ENCODE data around the gene CD302.
"Not testable (repeated sequence)": the region's sequence is repeated elsewhere in the genome, so short reads cannot be mapped to it uniquely, and the experiment has no call there.

Gene CD302, protein sequence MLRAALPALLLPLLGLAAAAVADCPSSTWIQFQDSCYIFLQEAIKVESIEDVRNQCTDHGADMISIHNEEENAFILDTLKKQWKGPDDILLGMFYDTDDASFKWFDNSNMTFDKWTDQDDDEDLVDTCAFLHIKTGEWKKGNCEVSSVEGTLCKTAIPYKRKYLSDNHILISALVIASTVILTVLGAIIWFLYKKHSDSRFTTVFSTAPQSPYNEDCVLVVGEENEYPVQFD

DNA sequence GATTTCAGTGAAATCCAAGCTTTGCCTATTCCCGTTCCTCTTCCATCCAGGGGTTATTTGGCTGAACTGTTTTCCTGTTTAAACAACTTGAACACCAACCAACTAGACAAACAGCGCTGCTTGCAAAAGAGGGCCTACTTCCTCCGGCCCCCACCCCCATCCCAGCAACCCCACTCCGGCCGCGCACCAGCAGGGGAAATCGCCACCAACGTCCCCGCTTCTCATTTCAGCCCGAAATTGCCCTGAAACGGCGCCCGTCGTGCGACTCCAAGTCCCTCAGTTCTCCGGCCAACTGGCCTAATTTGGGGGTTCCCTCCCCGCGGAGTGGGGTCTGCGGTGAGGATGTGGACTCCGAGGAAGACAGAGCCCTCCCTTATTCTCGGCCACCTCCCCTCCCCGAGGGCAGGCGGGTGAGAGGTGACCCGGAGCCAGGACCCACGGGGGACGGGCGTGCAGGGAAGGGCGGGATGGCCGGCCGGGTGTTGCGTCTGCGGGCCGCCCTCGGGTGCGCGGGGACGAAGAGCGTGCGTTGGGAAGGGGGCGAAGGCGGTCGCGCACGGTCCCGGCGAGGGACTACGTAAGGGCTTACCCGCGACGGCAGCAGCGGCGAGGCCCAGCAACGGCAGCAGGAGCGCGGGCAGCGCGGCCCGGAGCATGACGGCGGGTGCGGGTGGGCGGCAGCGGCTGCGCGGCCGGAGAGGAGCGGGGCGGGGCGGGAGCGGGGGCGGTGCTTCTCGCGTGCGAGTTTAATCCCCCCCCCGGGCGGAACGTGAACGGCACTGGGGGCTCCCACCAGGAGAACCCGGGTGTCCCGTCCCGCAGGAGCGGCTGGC, at the start of gene CD302:
Gene CD302, minus strand, starts transcription at position 666 of the 833 bp plus-strand sequence. Its CDS starts 10 bp downstream, at position 656.
- DNase-seq = no peak

DNA sequence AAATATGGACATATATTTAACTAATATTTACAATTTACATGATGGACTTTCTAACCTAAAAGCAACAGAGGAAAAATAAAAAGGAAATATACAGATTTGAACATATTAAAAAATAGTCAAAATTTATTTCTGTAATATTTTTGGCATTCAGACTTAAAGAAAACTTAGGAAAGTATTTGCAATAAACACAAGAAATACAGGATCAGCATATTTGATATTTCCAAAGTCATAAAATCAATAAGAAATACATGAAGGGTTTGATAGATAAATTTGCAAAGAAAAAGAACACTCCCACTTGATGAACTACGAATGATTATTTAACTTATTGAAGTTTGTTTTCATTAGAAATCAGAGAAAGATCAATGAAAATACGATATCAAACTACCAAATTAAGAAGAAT, 48.6 kb upstream of the CD302 start:
- DNase-seq = no peak

DNA sequence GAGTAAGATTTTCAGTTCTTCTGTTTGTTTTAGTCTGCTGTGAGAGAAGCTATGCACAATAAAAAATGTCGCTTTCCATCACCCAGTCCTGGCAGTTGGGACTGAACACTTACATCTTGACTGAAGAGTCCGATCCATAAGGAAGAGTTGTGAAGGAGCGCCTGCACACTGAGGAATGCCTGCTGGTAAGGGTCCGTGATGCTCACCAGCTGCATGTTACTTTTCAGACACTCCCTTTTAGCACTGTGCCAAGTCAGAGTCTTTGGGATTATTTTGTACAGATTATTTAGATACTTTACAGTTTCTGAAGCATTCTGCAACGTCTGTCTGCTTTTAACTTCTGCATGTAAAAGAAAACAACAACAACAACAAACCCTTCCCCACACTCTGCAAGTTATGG, 42.6 kb upstream of the CD302 start:
- DNase-seq = no peak

DNA sequence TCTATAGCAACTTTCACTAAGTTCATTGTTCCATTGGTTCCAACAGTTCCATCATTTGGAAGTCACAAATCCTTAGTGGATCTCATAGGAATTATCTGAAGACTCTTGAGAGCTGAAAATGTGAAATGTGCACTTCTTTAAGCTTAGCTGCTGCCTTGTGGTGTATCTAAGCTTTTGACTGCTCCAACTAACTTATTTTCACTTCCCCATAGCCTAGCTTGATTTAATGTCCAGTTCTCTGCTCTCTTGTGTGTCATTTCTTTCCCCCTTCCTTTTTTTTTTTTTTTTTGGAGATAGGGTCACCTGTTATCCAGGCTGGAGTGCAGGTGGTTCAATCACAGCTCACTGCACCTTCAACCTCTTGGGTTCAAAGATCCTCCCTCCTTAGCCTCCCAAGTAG, 34.9 kb upstream of the CD302 start:
- DNase-seq = no peak

DNA sequence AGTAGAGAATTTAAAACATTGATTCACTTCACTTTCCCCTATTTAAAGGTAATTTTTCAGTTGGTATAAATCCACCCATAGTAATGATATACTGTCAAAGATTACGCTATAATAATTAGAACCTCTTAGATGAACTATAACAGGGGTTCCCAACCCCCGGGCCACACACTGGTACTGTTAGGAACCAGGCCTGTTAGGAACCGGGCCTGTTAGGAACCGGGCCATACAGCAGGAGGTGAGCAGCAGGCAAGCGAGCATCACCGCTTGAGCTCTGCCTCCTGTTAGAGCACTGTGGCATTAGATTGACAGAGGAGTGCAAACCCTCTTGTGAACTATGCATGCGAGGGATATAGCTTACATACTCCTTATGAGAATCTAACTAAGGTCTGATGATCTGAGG, 34.0 kb upstream of the CD302 start:
- DNase-seq = no peak

DNA sequence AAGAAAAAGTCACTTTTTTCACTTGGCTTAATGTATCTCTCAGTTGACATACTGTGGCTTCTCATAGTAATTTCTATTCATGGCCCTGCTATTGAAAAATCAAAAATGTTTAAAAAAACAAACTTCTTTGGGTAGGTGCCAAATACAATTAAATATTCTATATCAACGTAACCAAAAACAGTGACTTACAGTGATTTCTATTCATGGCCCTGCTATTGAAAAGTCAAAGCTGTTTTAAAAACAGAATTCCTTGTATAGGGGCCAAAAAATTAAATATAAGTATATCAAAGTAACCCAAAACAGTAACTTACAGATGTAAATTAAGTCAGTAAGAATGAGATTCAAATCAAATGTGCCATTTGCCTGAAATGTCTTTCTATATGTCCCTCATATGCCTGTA, 31.4 kb upstream of the CD302 start:
- no peak for DNase-seq

DNA sequence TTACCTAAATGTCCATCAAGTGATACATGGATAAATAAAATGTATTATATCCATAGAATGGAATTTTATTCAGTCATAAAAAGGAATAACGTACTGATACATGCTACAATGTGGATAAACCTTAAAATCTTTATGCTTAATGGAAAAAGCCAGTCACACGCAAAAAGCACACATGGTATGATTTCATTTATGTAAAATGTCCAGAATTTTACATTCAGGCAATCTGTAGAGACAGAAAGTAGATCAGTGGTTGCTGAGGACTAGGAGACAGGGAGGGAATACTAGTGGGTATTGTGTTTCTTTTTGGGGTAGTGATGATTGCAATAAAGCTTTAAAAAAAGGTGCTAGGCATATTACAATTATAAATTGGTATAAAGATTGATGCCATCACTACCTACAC, 30.7 kb upstream of the CD302 start:
- no peak for DNase-seq

DNA sequence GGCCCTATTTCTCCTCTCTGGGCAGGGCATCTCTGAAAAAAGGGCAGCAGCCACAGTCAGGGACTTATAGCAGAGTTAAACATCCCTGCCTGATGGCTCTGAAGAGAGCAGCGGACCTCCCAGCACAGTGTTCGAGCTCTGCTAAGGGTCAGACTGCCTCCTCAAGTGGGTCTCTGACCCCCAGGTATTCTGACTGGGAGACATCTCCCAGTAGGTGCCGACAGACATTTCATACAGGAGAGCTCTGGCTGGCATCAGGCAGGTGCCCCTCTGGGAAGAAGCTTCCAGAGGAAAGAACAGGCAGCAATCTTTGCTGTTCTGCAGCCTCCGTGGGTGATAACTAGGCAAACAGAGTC, 24.4 kb upstream of the CD302 start:
- not testable (repeated sequence) for DNase-seq

DNA sequence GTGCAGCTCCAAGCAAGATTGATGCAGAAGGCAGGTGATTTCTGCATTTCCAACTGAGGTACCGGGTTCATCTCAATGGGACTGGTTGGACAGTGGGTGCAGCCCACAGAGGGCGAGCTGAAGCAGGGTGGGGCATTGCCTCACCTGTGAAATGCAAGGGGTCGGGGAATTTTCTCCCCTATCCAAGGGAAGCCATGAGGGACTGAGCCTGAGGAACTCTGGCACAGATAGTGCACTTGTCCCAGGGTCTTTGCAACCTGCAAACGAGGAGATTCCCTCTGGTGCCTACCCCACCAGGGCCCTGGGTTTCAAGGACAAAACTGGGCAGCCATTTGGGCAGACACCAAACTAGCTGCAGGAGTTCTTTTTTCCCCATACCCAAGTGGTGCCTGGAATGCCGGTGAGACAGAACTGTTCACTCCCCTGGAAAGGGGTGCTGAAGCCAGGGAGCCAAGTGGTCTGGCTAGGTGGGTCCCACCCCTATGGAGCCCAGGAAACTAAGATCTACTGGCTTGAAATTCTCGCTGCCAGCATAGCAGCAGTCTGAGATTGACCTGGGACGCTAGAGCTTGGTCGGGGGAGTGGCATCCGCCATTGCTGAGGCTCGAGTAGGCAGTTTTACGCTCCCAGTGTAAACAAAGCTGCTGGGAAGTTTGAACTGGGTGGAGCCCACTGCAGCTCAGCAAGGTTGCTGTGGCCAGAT, 23.9 kb upstream of the CD302 start:
- DNase-seq = not testable (repeated sequence)

DNA sequence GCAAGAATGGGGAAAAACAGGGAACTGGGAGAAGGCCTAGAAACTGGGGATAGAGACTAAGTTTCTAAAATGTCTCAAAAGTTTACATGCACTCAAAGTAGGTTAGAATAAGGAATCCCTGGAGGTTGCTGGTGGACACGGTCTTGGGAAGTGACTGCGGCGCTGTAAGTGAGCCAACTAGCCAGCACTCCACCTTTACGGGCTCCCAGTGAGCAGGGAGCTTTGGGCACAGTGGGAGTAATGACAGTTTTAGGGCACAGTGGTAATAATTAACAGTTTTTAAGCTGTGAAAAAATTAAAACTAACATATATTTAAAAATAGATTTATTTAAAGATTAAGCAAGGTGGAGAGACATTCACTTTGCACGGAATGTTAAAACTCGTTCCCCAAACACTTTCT, 20.9 kb upstream of the CD302 start:
- DNase-seq = no peak

DNA sequence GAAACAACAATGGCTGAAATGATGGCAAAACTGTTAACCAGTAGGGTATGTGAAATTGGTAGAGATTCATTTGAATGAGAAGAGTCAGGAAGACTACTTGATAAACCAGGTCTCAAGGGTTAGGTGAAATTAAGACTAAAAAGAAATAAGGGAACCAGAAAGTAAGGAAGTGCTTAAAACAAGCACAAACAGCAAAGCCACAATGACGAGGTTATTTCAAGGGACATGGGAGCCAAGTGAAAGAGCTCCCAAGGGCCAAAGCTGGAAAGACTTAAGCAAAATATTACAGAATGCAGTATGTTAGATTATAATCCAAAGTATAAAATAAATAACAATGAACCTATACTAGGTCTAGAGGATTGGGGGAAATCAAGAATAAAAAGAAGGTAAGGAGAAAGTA, 19.3 kb upstream of the CD302 start:
- DNase-seq = no peak

DNA sequence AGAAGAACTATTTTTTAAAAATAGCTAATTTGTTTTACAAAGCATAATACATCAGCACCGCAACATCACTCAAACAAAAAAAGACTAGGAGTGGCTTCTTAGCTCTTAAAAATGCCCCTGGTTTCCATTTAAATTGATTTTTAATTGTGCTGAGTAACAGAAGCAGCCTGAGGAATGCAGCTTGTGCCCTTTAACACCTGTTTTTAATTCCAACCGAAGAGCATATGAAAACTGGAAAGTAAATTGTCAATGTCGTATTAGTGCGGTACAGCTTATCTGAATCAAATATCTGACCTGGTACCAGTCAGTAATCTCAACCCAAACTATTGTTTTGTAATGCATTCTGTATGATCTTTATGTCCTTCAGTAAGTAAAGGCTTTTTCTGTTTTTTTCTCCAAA, 13.2 kb upstream of the CD302 start:
- DNase-seq = no peak

DNA sequence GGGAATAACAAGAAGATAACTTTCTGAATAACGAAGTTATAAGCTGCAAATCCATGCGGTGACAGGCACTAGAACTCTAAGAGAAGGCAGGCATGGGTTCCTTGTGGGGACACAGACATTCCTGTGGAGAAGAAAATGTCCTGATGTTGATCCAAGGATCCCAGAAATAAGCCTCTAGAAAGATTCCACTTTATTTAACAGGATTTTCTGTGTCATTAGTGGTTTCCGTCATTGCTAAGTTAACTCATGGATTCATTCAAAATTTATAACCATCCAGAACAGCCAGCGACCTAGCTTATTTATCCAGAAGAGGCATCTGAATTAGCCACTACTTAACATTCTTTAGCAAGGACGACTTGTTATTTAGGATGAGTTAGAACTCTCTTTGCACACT, 10.0 kb upstream of the CD302 start:
- DNase-seq = no peak

DNA sequence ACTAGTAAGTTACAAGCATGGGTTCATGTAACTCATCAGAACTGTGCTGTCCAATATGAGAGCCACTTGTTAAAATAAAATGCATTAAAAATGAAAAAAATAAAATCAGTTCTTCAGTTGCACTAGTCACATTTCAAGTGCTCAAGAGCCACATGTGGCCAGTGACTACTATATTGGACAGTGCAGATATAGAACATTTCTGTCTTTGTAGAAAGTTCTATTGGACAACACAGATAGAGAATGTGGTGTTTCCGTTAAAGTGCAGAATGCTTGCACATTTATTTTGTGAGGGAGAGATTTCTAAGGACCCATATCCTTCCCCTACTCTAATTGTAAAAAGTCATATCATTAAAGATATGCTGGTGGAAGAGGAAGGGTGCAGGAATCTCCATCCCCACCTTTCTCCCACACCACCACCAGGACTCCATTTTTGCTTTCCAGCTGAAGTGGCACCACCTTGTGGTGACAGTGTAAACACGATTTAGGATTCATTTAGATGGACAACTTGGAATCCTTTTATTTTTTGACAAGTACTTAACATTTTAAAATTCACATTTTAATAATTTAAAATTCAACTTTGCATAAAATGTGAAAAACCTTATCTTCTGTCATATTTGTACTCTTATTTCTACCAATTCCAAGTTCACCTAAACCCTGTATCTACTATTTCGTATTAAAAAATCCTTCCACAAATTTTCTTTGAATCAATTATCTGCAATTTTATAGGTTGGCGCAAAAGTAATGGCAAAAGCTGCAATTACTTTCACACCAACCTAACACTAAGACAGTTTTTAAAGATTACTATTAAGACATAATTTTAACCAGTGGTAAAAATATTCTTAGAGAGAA, 9.4 kb upstream of the CD302 start:
- DNase-seq = no peak

DNA sequence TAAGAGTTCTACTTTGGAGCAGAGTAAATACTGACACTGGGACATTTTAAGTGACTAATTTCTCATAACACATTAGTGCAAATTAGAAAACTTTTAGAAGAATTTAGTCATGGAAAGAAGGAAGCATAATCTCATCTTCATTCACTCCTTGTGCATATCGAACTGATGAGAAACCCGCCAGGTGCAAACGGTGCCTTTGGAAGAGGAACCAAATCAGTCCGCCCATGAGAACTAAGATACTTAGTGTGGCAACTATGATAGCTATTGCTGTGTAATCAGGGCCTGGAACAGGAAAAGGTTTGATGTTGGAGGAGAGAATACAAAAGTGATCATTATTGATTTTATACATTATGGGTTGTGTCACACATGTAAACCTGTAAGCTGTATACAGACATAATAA, 6.9 kb upstream of the CD302 start:
- no peak for DNase-seq

DNA sequence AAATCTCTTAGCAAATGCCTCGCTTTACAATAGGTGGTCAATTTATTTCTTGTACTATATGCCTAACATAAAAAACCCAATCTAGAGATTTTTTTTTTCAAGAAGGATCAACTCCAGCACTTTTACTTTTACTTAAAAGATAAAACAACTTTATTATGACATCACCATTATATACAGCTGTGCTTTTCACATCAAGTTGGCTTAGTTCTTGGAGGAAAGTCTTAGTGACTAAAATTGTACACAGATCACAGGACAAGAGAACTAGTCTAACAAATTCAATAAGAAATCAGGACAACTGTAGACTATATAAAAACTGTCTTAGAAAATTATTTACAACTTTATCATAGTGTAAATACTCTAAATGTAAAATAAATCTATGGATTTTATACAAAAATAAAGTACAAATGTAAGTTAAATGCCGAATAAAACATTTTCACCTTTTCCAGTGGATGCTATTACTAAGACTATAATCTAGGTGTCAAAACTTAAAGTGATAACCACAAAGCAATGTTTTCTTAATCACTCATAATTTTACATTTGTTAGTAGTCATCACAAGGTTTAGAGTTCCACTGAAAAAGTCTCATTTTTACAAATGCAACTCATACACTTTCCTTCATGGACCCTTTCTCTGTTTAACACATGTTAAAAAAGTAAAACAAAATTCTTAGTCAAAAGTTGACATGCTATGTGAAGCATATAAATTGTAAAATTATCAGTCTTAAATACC, 5.4 kb upstream of the CD302 start:
- no peak for DNase-seq

DNA sequence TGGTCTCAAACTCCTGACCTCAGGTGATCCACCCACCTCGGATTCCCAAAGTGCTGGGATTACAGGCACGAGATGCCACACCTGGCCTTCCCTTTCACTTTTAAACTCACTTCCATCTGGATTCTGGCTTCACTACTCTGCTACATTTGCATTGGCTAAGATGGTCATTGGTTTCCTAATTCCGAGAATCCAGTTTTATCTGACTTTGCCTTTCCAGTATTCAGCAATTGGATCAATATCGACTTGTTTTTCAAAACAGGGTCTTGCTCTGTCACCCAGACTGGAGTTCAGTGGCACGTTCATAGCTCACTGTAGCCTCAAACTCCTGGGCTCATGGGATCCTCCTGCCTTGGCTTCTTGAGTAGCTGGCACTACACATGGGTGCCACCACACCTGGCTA, 4.7 kb upstream of the CD302 start:
- DNase-seq = no peak

DNA sequence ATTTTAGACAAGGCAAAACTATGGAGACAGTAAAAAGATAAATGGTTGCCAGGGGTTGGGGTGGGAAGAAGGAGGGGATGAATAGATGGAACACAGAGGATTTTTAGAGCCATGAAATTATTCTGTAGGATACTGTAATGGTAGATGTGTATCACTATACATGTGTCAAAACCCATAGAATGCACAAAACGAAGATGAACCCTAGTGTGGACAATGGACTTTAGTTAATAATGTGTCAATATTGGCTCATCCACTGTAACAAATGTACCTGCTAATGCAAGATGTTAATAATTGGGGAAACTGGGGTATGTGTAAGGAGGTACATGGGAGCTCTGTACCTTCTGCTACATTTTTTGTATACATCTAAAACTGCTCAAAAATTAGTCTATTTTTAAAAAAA, 1.8 kb upstream of the CD302 start:
- DNase-seq = no peak

DNA sequence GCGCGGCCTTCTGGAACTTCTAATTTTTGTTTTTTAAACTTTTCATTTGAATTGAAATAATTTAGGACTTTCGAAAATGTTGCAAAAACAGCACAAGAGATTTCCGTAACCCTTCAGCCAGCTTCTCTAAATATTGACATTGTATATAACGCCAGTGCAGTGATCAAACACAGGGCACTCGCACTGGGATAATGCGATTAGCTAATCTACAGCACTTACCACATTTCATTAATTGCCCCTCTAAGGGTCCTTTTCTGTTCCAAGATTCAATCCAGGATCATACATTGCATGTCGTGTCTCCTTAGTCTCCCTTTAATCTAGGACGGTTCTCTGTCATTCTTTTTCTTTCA, 343 bp upstream of the CD302 start:
- DNase-seq = no peak

DNA sequence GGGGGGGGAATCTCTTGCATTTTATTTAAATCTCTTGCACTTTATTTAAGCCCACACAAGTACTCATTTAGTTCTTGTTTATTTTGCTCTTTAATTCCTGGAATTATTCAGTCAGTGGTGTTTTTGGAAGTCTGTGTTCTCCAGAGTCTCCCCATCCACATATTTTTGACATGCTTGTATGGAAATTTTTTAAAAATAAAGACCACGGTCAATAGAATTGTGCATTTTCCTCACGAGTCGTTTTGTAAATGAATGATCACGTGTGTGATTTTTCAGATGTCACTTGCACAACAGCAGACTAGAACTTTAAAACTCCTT, 824 bp downstream of the CD302 start:
- DNase-seq = no peak

DNA sequence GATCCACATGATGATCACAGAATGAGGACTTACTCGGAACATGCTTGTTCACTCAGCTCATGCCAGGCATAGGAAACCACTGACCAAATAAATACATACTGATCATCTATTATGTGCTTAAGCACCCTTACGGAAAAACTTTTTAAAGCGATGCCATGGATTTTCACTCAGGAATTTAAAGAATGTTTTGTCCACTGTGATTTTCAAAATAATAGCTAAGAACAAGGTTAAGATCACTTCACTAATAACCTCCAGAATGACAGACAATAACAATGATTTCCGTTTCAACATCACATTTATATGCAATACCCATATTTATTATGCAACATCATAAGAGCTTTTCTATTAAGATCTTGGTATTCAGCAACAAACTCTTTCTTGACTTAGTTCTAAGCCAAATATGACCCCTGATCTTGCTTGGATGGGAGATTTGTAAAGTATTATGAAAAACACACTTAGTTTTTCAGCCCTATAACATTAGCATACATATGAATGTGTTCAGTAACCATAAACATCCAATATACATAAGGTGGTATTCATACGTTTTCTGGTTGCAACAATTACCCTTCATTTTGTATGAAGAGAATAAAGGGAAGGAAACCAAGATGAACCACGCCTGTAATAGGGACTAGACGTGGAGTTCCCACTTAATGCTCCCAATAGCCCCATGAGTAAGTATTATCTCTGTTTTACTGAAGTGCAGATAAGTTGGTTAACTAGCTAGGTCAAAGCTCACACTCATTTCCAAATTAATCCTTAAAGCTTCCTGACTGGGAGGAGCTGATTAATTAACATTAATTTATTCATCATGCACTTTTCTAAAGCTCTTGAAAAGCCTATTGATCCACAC, 1.9 kb downstream of the CD302 start:
- no peak for DNase-seq

DNA sequence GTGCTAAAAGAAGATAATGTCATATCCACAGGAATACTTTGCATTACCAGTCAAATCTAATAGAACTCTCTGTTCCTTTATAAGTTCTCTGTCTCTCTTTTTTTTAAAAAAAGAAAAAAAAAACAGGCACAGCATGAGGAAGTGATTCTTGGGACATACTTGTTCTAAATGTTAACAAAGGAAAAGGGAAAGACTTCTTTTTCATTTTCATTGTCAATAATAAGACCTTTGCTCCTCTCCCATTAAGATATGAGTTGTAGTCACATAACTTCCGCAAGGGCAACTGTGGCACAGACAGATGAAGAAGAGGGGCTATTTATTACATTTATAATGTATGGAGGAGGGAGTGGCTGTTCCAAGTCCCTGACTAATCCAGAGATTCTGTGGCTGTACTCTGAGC, 4.7 kb downstream of the CD302 start:
- DNase-seq = no peak

All from GOT3 (cell line).